Gastroesophageal sphincter (tissue), 3 donors: ENCODE results near the gene CNTN5.

Source experiments
- CTCF ChIP-seq, 4 experiments: fragments of 200-600 bp in 2 of 4; fragments of 450-650 bp in 2 of 4; sonication (generic) in 1 of 4; IDR thresholded peaks; one replicate each; pipeline ENCODE4 v1.5.1; 2017 to 2019; ENCODE audit warnings: antibody characterized with exemption in 4 of 4, mild to moderate bottlenecking in 2 of 4, moderate library complexity in 2 of 4
- POLR2A ChIP-seq, 2 donors: fragments of 450-650 bp; IDR thresholded peaks; one replicate each; pipeline ENCODE4 v1.6.1; 2017; ENCODE audit warnings: antibody characterized with exemption in 2 of 2, mild to moderate bottlenecking in 2 of 2, moderate library complexity in 1 of 2

- no peak for TF ChIP-seq CTCF (IDR thresholded peaks at IDR 0.05)
- no peak for TF ChIP-seq POLR2A (IDR thresholded peaks at IDR 0.05)
These were observed 1.1 kb upstream of the CNTN5 start for GRCh38 chr11:99019696-99020095.
